ENCODE data around the gene SMTN.

- TF ChIP-seq POLR2A (IDR thresholded peaks at IDR 0.05), result no peak
- TF ChIP-seq, protein P1, sequence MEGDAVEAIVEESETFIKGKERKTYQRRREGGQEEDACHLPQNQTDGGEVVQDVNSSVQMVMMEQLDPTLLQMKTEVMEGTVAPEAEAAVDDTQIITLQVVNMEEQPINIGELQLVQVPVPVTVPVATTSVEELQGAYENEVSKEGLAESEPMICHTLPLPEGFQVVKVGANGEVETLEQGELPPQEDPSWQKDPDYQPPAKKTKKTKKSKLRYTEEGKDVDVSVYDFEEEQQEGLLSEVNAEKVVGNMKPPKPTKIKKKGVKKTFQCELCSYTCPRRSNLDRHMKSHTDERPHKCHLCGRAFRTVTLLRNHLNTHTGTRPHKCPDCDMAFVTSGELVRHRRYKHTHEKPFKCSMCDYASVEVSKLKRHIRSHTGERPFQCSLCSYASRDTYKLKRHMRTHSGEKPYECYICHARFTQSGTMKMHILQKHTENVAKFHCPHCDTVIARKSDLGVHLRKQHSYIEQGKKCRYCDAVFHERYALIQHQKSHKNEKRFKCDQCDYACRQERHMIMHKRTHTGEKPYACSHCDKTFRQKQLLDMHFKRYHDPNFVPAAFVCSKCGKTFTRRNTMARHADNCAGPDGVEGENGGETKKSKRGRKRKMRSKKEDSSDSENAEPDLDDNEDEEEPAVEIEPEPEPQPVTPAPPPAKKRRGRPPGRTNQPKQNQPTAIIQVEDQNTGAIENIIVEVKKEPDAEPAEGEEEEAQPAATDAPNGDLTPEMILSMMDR (IDR thresholded peaks at IDR 0.05), result no peak
Measured at GRCh38 chr22:31130873-31131272, 49.8 kb downstream of the SMTN start.

Measured in breast epithelium (tissue), 3 donors.